HG02981 (cell line): Measurements from ENCODE around the gene CLIP2.
"Not testable (repeated sequence)": the region's sequence is repeated elsewhere in the genome, so short reads cannot be mapped to it uniquely, and the experiment has no call there.

Experiments
- ATAC-seq: cut with Tn5 transposase; IDR thresholded peaks from one replicate; pipeline ENCODE4 v1.9.1; 2021; ENCODE audit warnings: mild to moderate bottlenecking, moderate library complexity; ENCODE audit not compliant: unreplicated experiment

Gene CLIP2

DNA sequence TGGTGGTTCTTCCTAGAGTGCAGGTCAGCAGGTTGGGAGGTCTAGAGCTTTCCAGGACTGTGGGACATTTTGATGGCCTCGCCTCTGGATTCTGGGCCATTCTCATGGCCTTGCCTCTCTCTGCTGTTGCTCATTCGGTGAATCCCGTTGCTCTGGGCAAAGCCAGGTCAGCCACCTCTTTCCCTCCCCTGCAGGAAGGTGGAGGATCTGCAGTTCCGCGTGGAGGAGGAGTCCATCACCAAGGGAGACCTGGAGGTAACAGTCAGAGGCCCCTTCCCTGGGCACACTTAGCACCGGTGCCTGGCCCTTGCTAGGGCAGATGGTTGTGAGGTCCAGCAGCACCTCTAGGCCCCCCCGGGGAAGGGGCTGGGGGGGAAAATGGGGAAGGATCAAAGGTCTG, 74.9 kb downstream of the CLIP2 start:
- no peak for ATAC-seq

DNA sequence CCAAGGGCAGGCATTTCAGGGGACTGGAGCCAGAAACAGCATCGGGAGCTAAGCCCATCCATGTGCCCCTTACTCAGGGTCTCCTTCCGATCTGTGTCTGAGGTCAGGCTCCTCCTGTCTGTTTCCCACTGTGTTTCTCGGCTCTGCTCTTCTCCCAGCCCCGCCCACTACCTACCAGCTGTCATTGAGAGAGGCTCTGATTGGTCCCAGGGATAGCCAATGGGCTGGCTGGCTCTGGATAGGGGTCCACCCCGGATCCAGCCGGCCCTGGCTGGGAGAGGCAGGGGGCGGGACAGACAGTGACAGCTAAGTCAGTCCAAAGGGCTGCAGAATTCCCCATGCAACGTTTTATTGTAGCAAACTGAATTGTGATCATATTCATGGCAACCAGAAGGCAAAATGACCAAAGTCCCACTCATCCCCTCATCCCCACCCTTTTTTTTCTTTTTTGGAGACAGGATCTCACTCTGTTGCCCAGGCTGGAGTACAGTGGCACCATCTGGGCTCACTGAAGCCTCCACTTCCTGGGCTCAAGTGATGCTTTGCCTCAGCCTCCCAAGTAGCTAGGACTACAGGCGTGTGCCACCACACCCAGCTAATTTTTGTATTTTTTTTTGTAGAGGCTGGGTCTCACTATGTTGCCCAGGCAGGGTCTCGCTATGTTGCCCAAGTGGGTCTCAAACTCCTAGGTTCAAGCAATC, 76.3 kb downstream of the CLIP2 start:
- ATAC-seq: no peak

DNA sequence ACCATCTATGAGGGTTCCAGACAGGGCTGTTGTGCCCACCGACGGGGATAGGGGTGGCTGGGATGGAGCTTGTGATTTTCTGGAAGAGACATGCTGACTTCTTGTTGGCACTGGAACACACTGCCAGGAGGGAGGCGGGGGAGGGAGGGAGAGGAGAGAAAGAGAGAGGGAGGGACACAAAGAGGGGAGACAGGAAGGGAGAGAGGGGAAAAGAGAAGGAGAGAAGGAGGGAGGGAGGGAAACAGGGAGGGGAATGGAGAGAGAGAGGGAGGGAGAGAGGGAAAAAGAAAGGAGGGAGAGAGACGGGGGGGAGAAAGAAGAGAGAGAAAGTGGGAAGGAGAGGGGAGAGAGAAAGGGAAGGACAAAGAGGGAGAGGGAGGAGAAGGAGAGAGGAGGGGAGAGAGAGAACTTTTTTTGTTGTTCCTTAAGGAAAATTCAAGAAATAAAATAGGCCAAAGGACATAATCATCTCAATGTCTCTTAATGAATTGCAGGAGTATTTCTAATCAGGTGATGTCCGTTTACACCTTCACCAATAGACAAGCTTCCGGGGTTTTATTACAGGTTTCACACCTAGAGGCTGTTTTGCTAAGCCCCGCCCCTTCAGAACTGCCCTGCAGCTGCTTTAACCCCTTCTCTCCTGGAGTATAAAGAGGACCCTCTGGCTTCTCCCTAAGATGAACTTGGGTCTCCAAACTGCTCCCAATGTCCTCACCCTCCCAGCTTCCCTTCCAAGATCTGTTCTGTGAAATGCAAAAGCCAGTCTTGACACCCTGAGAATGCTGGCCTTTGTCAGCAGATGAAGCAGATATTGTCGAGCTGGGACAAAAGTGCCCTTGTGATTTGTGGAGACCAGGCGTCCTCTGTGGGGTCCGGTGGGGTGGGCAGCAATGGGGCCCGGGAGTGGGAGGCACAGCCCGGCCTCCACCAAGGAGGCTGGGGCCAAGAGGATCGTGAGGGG, 82.5 kb downstream of the CLIP2 start:
- no peak for ATAC-seq

DNA sequence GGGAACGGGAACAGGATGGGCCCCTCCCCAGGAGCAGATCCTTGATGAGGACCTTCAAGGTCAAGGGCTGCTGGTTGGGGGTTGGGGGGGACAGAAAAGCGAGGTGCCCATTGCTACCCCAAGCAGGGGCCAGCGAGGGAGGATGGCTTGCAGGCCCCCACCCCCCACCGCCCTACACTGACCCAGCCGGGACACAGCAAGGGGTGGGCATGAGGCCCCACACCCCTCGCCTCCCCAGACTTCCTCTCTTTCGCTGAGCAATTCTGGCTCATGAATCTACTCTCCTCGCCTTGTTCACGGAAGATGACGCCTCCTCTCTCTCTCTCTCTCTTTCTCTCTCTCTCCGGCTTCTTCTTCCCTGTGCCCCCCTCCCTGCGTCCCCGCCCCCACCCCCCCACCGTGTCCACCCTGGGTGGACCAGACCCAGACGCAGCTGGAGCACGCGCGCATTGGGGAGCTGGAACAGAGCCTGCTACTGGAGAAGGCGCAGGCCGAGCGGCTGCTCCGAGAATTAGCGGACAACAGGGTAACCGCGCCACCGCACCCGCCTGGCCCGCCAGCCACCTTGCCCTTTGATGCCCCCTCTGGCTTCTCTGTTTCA, 83.4 kb downstream of the CLIP2 start:
- no peak for ATAC-seq

- ATAC-seq: no peak
These were observed 84.3 kb downstream of the CLIP2 start for GRCh38 chr7:74373536-74373935.

DNA sequence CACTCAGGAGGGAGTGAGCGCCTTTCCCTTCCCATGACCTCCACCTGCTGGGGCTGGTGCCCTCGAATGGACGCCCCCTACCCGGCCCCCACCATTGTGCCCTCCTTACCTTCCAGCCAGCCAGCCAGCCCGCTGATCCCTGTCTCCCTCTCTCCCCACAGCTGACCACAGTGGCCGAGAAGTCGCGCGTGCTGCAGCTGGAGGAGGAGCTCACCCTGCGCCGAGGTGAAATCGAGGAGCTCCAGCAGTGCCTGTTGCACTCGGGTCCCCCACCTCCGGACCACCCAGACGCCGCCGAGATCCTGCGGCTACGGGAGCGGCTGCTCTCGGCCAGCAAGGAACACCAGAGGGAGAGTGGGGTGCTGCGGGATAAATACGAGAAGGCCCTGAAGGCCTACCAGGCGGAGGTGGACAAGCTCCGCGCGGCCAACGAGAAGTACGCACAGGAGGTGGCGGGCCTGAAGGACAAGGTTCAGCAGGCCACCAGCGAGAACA, 86.6 kb downstream of the CLIP2 start:
- no peak for ATAC-seq

- ATAC-seq: no peak
These were observed 87.2 kb downstream of the CLIP2 start for GRCh38 chr7:74376256-74377036.

DNA sequence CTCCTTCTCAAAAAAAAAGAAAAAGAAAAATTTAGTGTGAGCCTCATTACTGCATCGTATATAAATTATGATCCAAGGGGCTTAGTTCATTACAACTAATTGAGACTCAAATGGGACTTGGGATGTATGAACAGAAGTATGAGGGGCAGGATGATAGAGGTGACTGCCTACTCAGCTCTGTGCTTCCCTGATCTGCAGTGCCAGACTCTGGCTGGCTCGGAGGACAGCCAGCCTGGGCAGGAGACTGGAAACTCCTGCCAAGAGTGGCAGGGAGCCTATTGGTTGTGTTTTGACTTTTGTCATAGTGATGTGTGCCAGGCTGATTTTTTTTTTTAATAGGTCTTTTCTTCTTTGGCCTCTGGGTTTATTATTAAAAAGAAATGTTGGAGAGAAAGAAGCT, 90.7 kb downstream of the CLIP2 start:
- no peak for ATAC-seq

DNA sequence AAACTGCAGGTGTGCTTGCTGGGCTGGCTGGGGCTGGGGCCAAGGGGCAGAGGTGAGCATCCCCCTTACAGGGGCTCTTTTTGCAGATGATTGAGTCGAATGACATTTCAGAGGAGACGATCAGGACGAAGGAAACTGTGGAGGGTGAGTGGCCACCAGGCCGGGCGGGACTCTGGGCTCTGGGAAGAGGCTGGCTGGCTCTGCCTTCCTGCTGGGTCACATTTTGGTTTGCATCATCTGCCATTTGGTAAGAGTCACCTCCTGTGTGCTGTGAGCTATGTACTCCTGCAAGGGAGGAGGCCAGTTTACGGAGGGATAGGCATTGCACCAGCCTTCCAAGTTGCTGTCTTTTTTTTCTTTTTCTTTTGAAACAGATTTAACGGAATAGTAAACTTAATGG, 91.5 kb downstream of the CLIP2 start:
- no peak for ATAC-seq

- ATAC-seq: not testable (repeated sequence)
These were observed 94.9 kb downstream of the CLIP2 start for GRCh38 chr7:74384086-74384485.

GRCh38 chr7:74384854-74385253, 95.6 kb downstream of the CLIP2 start:
- ATAC-seq: not testable (repeated sequence)

DNA sequence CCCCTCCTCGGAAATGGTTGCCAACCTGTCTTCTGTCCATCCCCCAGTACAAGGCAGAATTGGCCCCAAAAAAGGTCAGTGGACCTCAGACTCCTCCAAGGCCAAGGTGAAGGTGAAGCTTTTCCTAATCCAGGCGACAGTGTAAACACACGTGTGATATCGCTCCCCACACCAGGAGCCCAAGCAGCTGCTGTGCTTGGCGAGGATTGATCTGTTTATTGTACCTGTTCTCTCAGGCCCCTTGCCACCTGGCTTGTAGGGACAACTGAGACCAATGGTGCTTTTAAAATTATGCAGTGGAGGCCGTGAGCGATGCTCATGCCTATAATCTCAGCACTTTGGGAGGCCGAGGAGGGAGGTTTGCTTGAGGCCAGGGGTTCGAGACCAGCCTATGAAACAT, 98.4 kb downstream of the CLIP2 start:
- ATAC-seq: no peak

- ATAC-seq: no peak
These were observed 99.7 kb downstream of the CLIP2 start for GRCh38 chr7:74388880-74389415.

GRCh38 chr7:74393722-74394121, 104.5 kb downstream of the CLIP2 start:
- not testable (repeated sequence) for ATAC-seq

GRCh38 chr7:74394601-74395000, 105.4 kb downstream of the CLIP2 start:
- not testable (repeated sequence) for ATAC-seq

- ATAC-seq: no peak
These were observed 106.6 kb downstream of the CLIP2 start for GRCh38 chr7:74395745-74396311.

DNA sequence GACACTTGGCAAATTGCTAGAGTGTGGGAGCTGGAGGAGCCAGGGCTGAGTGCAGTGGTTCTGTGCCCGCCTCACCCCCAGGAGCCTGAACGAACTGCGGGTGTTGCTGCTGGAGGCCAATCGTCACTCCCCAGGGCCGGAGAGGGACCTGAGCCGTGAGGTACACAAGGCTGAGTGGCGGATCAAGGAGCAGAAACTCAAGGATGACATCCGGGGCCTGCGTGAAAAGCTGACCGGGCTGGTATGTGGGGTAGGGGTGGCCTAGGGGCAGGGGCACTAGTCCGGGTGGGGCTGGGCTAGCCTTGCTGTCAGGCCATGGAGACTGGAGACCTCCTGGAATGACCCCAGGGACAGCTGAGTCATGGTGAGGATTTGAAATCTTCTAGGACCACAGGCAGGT, 107.8 kb downstream of the CLIP2 start:
- no peak for ATAC-seq

- no peak for ATAC-seq
These were observed 109.2 kb downstream of the CLIP2 start for GRCh38 chr7:74398426-74398825.

DNA sequence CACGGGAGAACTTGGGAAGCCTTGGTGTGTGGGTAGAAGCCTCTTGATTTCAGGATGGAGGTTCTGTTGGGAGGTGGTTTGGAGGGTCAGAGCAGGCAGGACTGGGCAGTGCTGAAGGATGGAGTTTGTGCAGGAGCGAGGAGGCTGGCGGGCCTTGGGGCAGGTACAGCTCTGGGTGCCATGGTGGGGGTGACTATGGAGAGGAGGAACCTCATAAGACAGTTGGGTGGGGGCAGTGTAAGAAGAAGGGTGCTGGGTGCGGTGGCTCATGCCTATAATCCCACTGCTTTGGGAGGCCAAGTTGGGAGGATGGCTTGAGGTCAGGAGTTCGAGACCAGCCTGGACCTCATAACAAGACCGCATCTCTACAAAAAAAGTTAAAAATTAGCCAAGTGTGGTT, 109.8 kb downstream of the CLIP2 start:
- no peak for ATAC-seq
